IMR-90 (cell line): ENCODE measurements around the gene RXFP2.

Experiments used
- BHLHE40 ChIP-seq: fragments of 150-350 bp; IDR thresholded peaks from 2 replicates; pipeline ENCODE4 v1.6.1; 2016; ENCODE audit warnings: mild to moderate bottlenecking, low read depth, low read length
- CEBPB ChIP-seq: IDR thresholded peaks from 2 replicates; pipeline ENCODE4 v1.6.1; 2012; ENCODE audit warnings: low read depth, low read length, improper control_type of control experiment
- MAZ ChIP-seq: IDR thresholded peaks from 2 replicates; pipeline ENCODE4 v1.6.1; 2012; ENCODE audit warnings: low read depth, mild to moderate bottlenecking, low read length, improper control_type of control experiment, moderate library complexity, borderline replicate concordance
- POLR2A ChIP-seq: IDR thresholded peaks from 2 replicates; pipeline ENCODE4 v1.6.1; 2012; ENCODE audit warnings: mild to moderate bottlenecking, low read depth, low read length
- TF ChIP-seq, protein P1 (sequence below): conservative IDR thresholded peaks from 2 replicates; pipeline ENCODE4 v1.5.1; 2012; ENCODE audit warnings: mild to moderate bottlenecking, low read depth, low read length, improper control_type of control experiment
- TF ChIP-seq, protein P2 (sequence below): fragments of 150-350 bp; IDR thresholded peaks from 2 replicates; pipeline ENCODE4 v1.6.1; 2017; ENCODE audit warnings: mild to moderate bottlenecking, antibody characterized with exemption, low read length, low read depth

DNA sequence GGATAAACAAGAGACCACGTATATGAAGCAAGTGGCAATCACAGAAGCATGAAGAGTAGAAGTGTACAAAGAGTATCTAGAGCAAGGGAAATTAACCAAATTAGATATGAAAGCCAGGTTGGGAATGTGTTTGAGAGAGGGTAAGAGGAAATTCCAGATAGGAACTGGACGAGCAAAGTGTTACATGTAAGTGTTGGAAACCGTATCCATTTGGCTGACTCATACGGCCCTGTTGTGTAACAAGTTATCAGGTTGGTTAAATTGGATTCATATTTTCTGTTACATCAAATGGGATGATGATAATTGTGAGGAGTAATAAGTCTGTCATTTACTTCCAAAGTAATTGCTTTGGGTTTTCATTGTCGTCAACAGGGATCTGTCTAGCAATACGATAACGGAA lies 46.7 kb downstream of the RXFP2 start:
- TF ChIP-seq POLR2A (no peak), CEBPB (no peak), MAZ (no peak), BHLHE40 (no peak)
- TF ChIP-seq, protein P1, sequence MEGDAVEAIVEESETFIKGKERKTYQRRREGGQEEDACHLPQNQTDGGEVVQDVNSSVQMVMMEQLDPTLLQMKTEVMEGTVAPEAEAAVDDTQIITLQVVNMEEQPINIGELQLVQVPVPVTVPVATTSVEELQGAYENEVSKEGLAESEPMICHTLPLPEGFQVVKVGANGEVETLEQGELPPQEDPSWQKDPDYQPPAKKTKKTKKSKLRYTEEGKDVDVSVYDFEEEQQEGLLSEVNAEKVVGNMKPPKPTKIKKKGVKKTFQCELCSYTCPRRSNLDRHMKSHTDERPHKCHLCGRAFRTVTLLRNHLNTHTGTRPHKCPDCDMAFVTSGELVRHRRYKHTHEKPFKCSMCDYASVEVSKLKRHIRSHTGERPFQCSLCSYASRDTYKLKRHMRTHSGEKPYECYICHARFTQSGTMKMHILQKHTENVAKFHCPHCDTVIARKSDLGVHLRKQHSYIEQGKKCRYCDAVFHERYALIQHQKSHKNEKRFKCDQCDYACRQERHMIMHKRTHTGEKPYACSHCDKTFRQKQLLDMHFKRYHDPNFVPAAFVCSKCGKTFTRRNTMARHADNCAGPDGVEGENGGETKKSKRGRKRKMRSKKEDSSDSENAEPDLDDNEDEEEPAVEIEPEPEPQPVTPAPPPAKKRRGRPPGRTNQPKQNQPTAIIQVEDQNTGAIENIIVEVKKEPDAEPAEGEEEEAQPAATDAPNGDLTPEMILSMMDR = no peak
- TF ChIP-seq, protein P2, sequence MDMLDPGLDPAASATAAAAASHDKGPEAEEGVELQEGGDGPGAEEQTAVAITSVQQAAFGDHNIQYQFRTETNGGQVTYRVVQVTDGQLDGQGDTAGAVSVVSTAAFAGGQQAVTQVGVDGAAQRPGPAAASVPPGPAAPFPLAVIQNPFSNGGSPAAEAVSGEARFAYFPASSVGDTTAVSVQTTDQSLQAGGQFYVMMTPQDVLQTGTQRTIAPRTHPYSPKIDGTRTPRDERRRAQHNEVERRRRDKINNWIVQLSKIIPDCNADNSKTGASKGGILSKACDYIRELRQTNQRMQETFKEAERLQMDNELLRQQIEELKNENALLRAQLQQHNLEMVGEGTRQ = no peak
